Dedifferentiated amniotic fluid mesenchymal stem cell (primary cell): Measurements from ENCODE around the gene EPAS1.
A peak's percentile ranks its signal among the peaks of the same experiment; 100 is the strongest.

ENCODE experiments used
- DNase-seq: peaks from one replicate; pipeline ENCODE4 v3.0.0-alpha.2; 2016; ENCODE audit errors: extremely low spot score

The EPAS1 gene

GRCh38 chr2:46409756-46410155 lies 112.5 kb downstream of the EPAS1 start:
- no peak for DNase-seq

GRCh38 chr2:46410273-46411244 lies 113.4 kb downstream of the EPAS1 start:
- no peak for DNase-seq

GRCh38 chr2:46411245-46411641 lies 114.0 kb downstream of the EPAS1 start:
- DNase-seq = no peak

- no peak for DNase-seq
Observed at GRCh38 chr2:46411985-46412384, 114.8 kb downstream of the EPAS1 start.

GRCh38 chr2:46413111-46413510 lies 115.9 kb downstream of the EPAS1 start:
- DNase-seq = no peak

- no peak for DNase-seq
Observed at GRCh38 chr2:46413631-46414030, 116.4 kb downstream of the EPAS1 start.

GRCh38 chr2:46414701-46415100 lies 117.5 kb downstream of the EPAS1 start:
- DNase-seq = no peak

- DNase-seq = no peak
Observed at GRCh38 chr2:46416280-46416679, 119.1 kb downstream of the EPAS1 start.

- no peak for DNase-seq
Observed at GRCh38 chr2:46416739-46417403, 119.7 kb downstream of the EPAS1 start.

- DNase-seq = no peak
Observed at GRCh38 chr2:46420945-46421344, 123.7 kb downstream of the EPAS1 start.

GRCh38 chr2:46421361-46421760 lies 124.2 kb downstream of the EPAS1 start:
- DNase-seq = no peak

- no peak for DNase-seq
Observed at GRCh38 chr2:46422717-46423394, 125.6 kb downstream of the EPAS1 start.

GRCh38 chr2:46424937-46425336 lies 127.7 kb downstream of the EPAS1 start:
- no peak for DNase-seq

GRCh38 chr2:46428911-46429436 lies 131.8 kb downstream of the EPAS1 start:
- DNase-seq = no peak

GRCh38 chr2:46430413-46430812 lies 133.2 kb downstream of the EPAS1 start:
- no peak for DNase-seq

GRCh38 chr2:46430992-46431391 lies 133.8 kb downstream of the EPAS1 start:
- DNase-seq = no peak

GRCh38 chr2:46431481-46432235 lies 134.5 kb downstream of the EPAS1 start:
- DNase-seq = no peak

GRCh38 chr2:46434851-46435273 lies 137.7 kb downstream of the EPAS1 start:
- peak; percentile 17 for DNase-seq

- DNase-seq = no peak
Observed at GRCh38 chr2:46435353-46435752, 138.1 kb downstream of the EPAS1 start.

- DNase-seq = no peak
Observed at GRCh38 chr2:46435796-46436360, 138.7 kb downstream of the EPAS1 start.
